Tibial nerve (tissue), 4 donors: ENCODE data around the gene RANBP3. TPM values are rescaled to one million over a fixed set of nuclear protein-coding genes. Genes with fewer than 3 reads are reported as not detected.
"Not testable (repeated sequence)": the region's sequence is repeated elsewhere in the genome, so short reads cannot be mapped to it uniquely, and the experiment has no call there.

Experiments
- DNase-seq, 2 donors: peaks; one replicate each; pipeline ENCODE4 v3.0.0-alpha.2; 2019; ENCODE audit warnings: low spot score in 2 of 2
- H3K27ac ChIP-seq, 4 donors: fragments of 200-600 bp; sonication (generic) in 3 of 4; one replicate each; pipeline ENCODE4 v1.5.1; 2017 to 2019; ENCODE audit warnings: mild to moderate bottlenecking in 1 of 4
- H3K27me3 ChIP-seq, 2 donors: fragments of 200-600 bp; sonication (generic) in 1 of 2; one replicate each; pipeline versions ENCODE4 v1.5.1 to v1.6.0; 2017 to 2019
- H3K36me3 ChIP-seq, 3 donors: fragments of 200-600 bp; sonication (generic); one replicate each; pipeline ENCODE4 v1.5.1; 2018 to 2019
- H3K4me1 ChIP-seq, 4 donors: fragments of 200-600 bp; sonication (generic) in 3 of 4; one replicate each; pipeline ENCODE4 v1.5.1; 2017 to 2019
- H3K4me3 ChIP-seq, 4 donors: fragments of 200-600 bp; sonication (generic) in 3 of 4; one replicate each; pipeline ENCODE4 v1.5.1; 2017 to 2019; ENCODE audit warnings: mild to moderate bottlenecking in 1 of 4, moderate library complexity in 1 of 4
- H3K9me3 ChIP-seq, 4 donors: fragments of 200-600 bp; sonication (generic) in 3 of 4; one replicate each; pipeline ENCODE4 v1.5.1; 2017 to 2019
- EP300 ChIP-seq, 2 donors: sonication (generic); formaldehyde crosslinking; IDR thresholded peaks; one replicate each; pipeline ENCODE4 v1.6.1; 2017; ENCODE audit warnings: antibody characterized with exemption in 2 of 2, mild to moderate bottlenecking in 1 of 2
- POLR2A ChIP-seq, 2 donors: fragments of 450-650 bp; IDR thresholded peaks; one replicate each; pipeline ENCODE4 v1.6.1; 2017; ENCODE audit warnings: antibody characterized with exemption in 2 of 2, mild to moderate bottlenecking in 2 of 2, moderate library complexity in 2 of 2
- WGBS, 2 donors: methylation state at CpG; one replicate each; pipeline ENCODE4 v1.1.5; 2018; 5-methylcytosine and 5-hydroxymethylcytosine counted together
- total RNA-seq, 4 donors: library from RNA; depleted of rRNA; stranded (reverse); fragments of >200 nt; gene quantifications; one replicate each; pipeline ENCODE4 v1.1.0, GENCODE V29; 2016
- TF ChIP-seq, protein P1 (sequence below), 5 experiments: fragments of 200-600 bp in 3 of 5; fragments of 450-650 bp in 2 of 5; sonication (generic) in 3 of 5; IDR thresholded peaks; one replicate each; pipeline ENCODE4 v1.5.1; 2016 to 2019; ENCODE audit warnings: antibody characterized with exemption in 5 of 5, mild to moderate bottlenecking in 3 of 5, moderate library complexity in 2 of 5

Gene RANBP3
- 100 to 1,000 TPM in 2 of 4 donors, 10 to 100 TPM in 2; 75.4 to 129 (median 95.6) TPM for total RNA-seq

- peak; percentile 96 to 98 for TF ChIP-seq EP300 (IDR thresholded peaks at IDR 0.05)
- peak; percentile 47 to 84 for TF ChIP-seq POLR2A (IDR thresholded peaks at IDR 0.05)
- TF ChIP-seq, protein P1, sequence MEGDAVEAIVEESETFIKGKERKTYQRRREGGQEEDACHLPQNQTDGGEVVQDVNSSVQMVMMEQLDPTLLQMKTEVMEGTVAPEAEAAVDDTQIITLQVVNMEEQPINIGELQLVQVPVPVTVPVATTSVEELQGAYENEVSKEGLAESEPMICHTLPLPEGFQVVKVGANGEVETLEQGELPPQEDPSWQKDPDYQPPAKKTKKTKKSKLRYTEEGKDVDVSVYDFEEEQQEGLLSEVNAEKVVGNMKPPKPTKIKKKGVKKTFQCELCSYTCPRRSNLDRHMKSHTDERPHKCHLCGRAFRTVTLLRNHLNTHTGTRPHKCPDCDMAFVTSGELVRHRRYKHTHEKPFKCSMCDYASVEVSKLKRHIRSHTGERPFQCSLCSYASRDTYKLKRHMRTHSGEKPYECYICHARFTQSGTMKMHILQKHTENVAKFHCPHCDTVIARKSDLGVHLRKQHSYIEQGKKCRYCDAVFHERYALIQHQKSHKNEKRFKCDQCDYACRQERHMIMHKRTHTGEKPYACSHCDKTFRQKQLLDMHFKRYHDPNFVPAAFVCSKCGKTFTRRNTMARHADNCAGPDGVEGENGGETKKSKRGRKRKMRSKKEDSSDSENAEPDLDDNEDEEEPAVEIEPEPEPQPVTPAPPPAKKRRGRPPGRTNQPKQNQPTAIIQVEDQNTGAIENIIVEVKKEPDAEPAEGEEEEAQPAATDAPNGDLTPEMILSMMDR (IDR thresholded peaks at IDR 0.05): peak in 1 of 5 experiments; percentile 56
- Histone ChIP-seq H3K4me3 (peak within 1 kb of the TSS; percentile 79 to 96 (median 86)), H3K27ac (peak within 1 kb of the TSS; percentile 85 to 94 (median 92)), H3K9me3 (no peaks in the 10 kb centered on the region), H3K36me3 (peaks cover 0 to 28% (median 0%) of the 10 kb centered on the region in 3 donors), H3K27me3 (no peaks in the 10 kb centered on the region), H3K4me1 (peaks cover 0 to 63% (median 32%) of the 10 kb centered on the region in 4 donors)
- 1% methylated on average over 60 to 69 of the region's 88 CpGs for WGBS, 2 donors
- peak; percentile 91 to 95 for DNase-seq
Observed at GRCh38 chr19:5977785-5978605, at the start of gene RANBP3. RANBP3 (minus strand) TSS chr19:5978140; CDS start chr19:5978082, 58 bp downstream.

DNA sequence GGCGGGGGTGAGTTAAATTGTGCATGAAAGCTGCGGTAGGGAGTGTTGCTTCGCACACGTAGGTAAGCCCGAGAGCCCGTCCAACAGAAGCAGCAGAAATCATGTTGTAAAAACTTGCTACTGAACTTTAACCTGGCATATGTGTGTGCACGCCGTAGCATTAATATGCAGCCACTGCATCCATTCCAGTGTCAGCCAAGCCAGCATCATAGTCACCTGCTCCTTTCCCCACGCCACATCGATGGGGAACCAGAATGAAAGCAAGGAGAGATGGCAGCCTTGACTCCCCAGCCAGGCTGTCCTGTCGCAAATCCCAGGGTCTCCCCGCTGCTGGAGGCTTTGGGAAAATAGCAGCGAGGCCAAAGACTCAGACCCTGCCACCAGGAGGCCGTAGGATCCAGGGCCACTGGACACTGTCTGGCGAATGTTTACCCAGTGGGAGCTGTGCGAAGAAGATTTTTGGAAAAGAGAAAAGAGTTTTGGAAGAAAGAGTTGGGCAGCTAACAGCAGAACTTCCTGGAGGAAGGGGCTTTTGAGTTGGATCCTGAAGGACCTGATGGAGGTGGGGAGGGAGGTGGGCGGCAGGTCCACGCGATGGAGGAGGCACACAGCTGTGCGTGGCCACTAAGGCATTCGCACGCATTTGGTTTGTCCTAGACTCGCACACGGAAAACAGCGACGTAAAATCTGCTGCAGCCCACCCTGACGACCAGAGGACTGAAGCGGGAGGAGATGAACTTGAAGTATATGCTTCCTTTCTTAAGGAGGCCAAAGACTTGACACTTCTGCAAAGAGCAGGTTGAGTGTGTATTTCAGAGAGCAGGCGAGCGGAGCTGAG is 48.7 kb upstream of the RANBP3 start:
- peaks cover 0 to 15% (median 6%) of the 10 kb centered on the region in 4 donors for H3K4me1 ChIP-seq
- no peak overlapping the region for H3K4me3 ChIP-seq
- no peaks in the 10 kb centered on the region for H3K27me3 ChIP-seq
- no peak for TF ChIP-seq POLR2A (IDR thresholded peaks at IDR 0.05)
- H3K9me3 ChIP-seq: no peaks in the 10 kb centered on the region
- H3K27ac ChIP-seq: no peak overlapping the region
- 92 to 94% methylated on average over 30 of the region's 30 CpGs for WGBS, 2 donors
- peaks cover 0 to 13% (median 0%) of the 10 kb centered on the region in 3 donors for H3K36me3 ChIP-seq
- DNase-seq: no peak

DNA sequence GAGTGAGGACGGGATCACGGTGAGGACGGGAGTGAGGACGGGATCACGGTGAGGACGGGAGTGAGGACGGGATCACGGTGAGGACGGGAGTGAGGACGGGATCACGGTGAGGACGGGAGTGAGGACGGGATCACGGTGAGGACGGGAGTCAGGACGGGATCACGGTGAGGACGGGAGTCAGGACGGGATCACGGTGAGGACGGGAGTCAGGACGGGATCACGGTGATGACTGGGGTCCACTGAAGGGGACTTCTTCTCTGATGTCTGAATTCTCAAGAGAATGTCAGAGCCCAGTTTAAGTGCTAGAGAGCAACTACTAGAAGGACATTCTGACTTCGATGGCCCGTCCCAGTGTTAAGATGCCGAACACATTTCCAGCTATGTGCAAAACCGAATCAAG is 46.8 kb upstream of the RANBP3 start:
- Histone ChIP-seq H3K4me1 (peaks cover 0 to 16% (median 6%) of the 10 kb centered on the region in 4 donors), H3K36me3 (peaks cover 0 to 13% (median 0%) of the 10 kb centered on the region in 3 donors)
- H3K4me3 ChIP-seq, DNase-seq, H3K27ac ChIP-seq, H3K9me3 ChIP-seq, H3K27me3 ChIP-seq: not testable (repeated sequence)
- 94 to 95% methylated on average over 27 of the region's 27 CpGs for WGBS, 2 donors

- Histone ChIP-seq H3K4me1 (peaks cover 0 to 16% (median 6%) of the 10 kb centered on the region in 4 donors), H3K27ac (no peak overlapping the region), H3K36me3 (peaks cover 0 to 13% (median 0%) of the 10 kb centered on the region in 3 donors), H3K9me3 (no peaks in the 10 kb centered on the region), H3K4me3 (no peak overlapping the region), H3K27me3 (no peaks in the 10 kb centered on the region)
- 90 to 97% methylated on average over 12 of the region's 12 CpGs for WGBS, 2 donors
- DNase-seq: no peak
- TF ChIP-seq POLR2A (IDR thresholded peaks at IDR 0.05) (no peak), EP300 (IDR thresholded peaks at IDR 0.05) (no peak)
- TF ChIP-seq, protein P1 (IDR thresholded peaks at IDR 0.05): no peak
Observed at GRCh38 chr19:6023936-6024335, 46.0 kb upstream of the RANBP3 start.

DNA sequence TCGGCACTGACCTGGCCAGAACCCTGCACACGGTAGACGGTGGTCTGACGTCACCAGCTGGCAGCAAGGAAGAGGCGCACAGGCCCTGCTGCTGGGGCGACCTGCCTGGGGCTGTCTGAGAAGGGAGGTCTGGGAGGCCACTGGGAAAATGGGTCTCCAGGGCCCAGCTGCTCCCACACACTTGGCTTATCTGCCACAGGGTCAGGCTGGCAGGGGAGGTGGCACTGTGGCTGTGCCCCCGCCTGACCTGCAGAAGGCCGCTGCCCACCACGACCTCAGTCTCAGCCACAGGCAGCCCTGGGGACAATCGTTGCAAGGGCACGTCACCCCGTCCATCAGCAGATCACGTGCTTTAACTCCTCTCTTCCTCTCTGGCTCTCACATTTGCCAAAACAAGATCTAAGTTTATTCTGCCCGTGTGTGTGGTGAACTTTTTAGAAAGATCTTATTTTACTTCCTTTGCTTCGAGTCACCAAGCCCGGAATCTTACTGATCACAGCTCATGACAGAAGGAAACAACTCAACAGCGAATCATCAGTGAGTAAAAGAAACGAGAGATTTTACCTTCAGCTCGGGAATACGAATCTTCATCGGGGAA is 45.2 kb upstream of the RANBP3 start:
- peak overlapping the region in 2 of 4 donors; percentile 36 to 46 for H3K27ac ChIP-seq
- no peak overlapping the region for H3K4me3 ChIP-seq
- H3K27me3 ChIP-seq: no peaks in the 10 kb centered on the region
- WGBS, 2 donors: 47 to 61% methylated on average over 21 of the region's 21 CpGs
- no peak for DNase-seq
- H3K36me3 ChIP-seq: peaks cover 0 to 13% (median 0%) of the 10 kb centered on the region in 3 donors
- TF ChIP-seq POLR2A (IDR thresholded peaks at IDR 0.05) (no peak), EP300 (IDR thresholded peaks at IDR 0.05) (no peak)
- TF ChIP-seq, protein P1 (IDR thresholded peaks at IDR 0.05): no peak
- H3K4me1 ChIP-seq: peaks cover 0 to 16% (median 6%) of the 10 kb centered on the region in 4 donors
- no peaks in the 10 kb centered on the region for H3K9me3 ChIP-seq
